ENCODE data around the gene CENATAC. TPM values are rescaled to one million over a fixed set of nuclear protein-coding genes. Genes with fewer than 3 reads are reported as not detected.

The CENATAC gene
- total and polyA plus RNA-seq, 9 of the 15 experiments (the other 6 are each of a cell fraction or from before 2014, with no cell fraction given), result 2.4 to 25.5 (median 13.7) TPM

- TF ChIP-seq ZNF75A (CRISPR knock-in tag; IDR thresholded peaks at IDR 0.05) (no peak), MTA1 (IDR thresholded peaks at IDR 0.05; ENCODE audit: borderline replicate concordance) (peak; percentile 86), ARID3A (IDR thresholded peaks at IDR 0.05; ENCODE audit: borderline replicate concordance, low read depth, low read length) (no peak), ZNF121 (CRISPR knock-in tag; conservative IDR thresholded peaks at IDR 0.05) (no peak), SETDB1 (IDR thresholded peaks at IDR 0.05; ENCODE audit: low read length) (no peak), GABPA (tag; conservative IDR thresholded peaks at IDR 0.05; ENCODE audit: low read depth) (peak; percentile 91), MAZ (CRISPR knock-in tag; conservative IDR thresholded peaks at IDR 0.05 in 1 of 2, IDR thresholded peaks at IDR 0.05 in 1 of 2) (peak; percentile 76 to 91), BMI1 (IDR thresholded peaks at IDR 0.05; ENCODE audit: low read length) (no peak), TBP (optimal IDR thresholded peaks at IDR 0.05; ENCODE audit: low read depth, low read length) (peak; percentile 87), SP2 (IDR thresholded peaks at IDR 0.05; ENCODE audit: extremely low read depth, low read depth, low read length, poor library complexity, severe bottlenecking) (no peak), BCLAF1 (IDR thresholded peaks at IDR 0.05; ENCODE audit: borderline replicate concordance in 1 of 2, control insufficient read depth in 1 of 2, low read depth in 2 of 2, low read length in 1 of 2) (no peak), EGR1 (conservative IDR thresholded peaks at IDR 0.05) (peak; percentile 81), THAP7 (CRISPR knock-in tag; IDR thresholded peaks at IDR 0.05) (no peak), HCFC1 (IDR thresholded peaks at IDR 0.05; ENCODE audit: low read depth, low read length) (peak; percentile 60; the same call in 1 of the 2 replicates), SIN3A (IDR thresholded peaks at IDR 0.05; ENCODE audit: borderline replicate concordance in 2 of 2, control insufficient read depth in 1 of 2, low read depth in 2 of 2, low read length in 2 of 2) (peak in 1 of 2 experiments; percentile 81; a peak in 1 of 4 replicates), ZNF431 (CRISPR knock-in tag; IDR thresholded peaks at IDR 0.05) (no peak; the same call in 1 of the 2 replicates), E2F1 (CRISPR knock-in tag; IDR thresholded peaks at IDR 0.05) (no peak), SREBF2 (CRISPR knock-in tag; IDR thresholded peaks at IDR 0.05) (no peak), SREBF1 (IDR thresholded peaks at IDR 0.05; ENCODE audit: borderline replicate concordance, low read depth, low read length) (no peak), SRSF7 (optimal IDR thresholded peaks at IDR 0.05; ENCODE audit: low read depth, low read length) (no peak), ATF1 (CRISPR knock-in tag; IDR thresholded peaks at IDR 0.05) (peak; percentile 54; the same call in 1 of the 2 replicates), ATF1 (tag; IDR thresholded peaks at IDR 0.05) (peak; percentile 95)
Observed at GRCh38 chr11:119057000-119057769, 59.2 kb downstream of the CENATAC start, which contains the start of gene HYOU1 (continued).
